ENCODE measurements around the gene SLC5A9.
"Not testable (repeated sequence)": the region's sequence is repeated elsewhere in the genome, so short reads cannot be mapped to it uniquely, and the experiment has no call there.

SLC5A9 gene

DNA sequence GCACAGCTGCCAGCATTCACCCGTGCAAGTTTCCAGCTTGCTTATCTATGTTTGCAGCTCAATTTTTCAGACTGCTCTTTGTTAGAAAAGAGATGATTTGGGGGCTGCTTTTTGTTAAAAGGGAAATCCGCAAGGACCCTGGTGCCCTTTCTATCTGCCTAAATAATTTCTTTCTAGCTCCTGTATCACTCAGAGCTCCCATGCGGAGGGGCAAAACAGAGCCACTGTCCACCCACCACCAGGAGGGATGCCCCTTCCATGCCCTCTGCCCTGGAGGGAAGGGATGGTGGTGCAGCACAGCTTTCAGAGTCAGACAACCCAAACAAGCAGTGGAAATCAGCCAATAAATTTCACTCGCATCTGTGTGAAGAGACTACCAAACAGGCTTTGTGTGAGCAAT is 13.9 kb upstream of the SLC5A9 start:
- Histone ChIP-seq H3K9me3 (ENCODE audit: severe bottlenecking) (no peaks in the 10 kb centered on the region), H3K4me1 (ENCODE audit: insufficient read depth, poor library complexity, severe bottlenecking) (no peaks in the 10 kb centered on the region), H3K36me3 (ENCODE audit: low read depth) (no peaks in the 10 kb centered on the region), H3K27me3 (ENCODE audit: insufficient read depth, poor library complexity, severe bottlenecking) (peaks cover 5% of the 10 kb centered on the region), H3K27ac (ENCODE audit: poor library complexity, severe bottlenecking) (no peak overlapping the region), H3K4me3 (ENCODE audit: severe bottlenecking) (no peak overlapping the region)
- DNase-seq (ENCODE audit: low spot score) (no peak), ATAC-seq (ENCODE audit: low read depth) (no peak)
- no peak for TF ChIP-seq CTCF (IDR thresholded peaks at IDR 0.05; ENCODE audit: poor library complexity, severe bottlenecking)

DNA sequence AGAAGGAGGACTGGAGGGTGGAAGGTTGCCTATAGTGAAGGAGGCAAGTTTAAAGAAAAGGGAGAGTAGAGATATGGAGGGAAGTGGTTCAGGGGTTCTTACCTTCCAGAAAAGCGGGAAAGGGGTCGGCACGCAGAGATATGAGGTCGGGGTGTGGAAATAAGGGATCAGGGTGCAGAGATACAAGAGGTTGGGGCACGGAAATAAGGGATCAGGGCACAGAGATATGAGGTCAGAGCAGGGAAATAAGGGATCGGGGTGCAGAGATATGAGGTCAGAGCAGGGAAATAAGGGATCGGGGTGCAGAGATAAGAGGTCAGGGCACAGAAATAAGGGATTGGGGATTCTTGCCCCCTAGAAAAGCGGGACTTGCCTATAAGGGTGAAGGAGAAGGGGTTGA is 9.1 kb upstream of the SLC5A9 start:
- DNase-seq (ENCODE audit: low spot score); H3K27me3 ChIP-seq (ENCODE audit: insufficient read depth, poor library complexity, severe bottlenecking); H3K9me3 ChIP-seq (ENCODE audit: severe bottlenecking): not testable (repeated sequence)

DNA sequence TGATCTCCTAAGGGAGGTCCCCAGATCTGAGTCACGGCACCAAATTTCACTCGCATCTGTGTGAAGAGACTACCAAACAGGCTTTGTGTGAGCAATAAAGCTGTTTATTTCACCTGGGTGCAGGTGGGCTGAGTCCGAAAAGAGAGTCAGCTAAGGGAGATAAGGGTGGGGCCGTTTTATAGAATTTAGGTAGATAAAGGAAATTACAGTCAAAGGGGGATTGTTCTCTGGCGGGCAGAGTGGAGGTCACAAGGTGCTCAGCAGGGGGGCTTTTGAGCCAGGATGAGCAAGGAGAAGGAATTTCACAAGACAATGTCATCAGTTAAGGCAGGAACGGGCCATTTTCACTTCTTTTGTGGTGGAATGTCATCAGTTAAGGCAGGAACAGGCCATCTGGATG is 8.2 kb upstream of the SLC5A9 start:
- not testable (repeated sequence) for ATAC-seq (ENCODE audit: low read depth); H3K4me3 ChIP-seq (ENCODE audit: severe bottlenecking); H3K9me3 ChIP-seq (ENCODE audit: severe bottlenecking); H3K4me1 ChIP-seq (ENCODE audit: insufficient read depth, poor library complexity, severe bottlenecking); H3K27ac ChIP-seq (ENCODE audit: poor library complexity, severe bottlenecking); H3K27me3 ChIP-seq (ENCODE audit: insufficient read depth, poor library complexity, severe bottlenecking); H3K36me3 ChIP-seq (ENCODE audit: low read depth); DNase-seq (ENCODE audit: low spot score)

More for the DNA sequence above, 9.1 kb upstream of the SLC5A9 start:
- H3K4me3 ChIP-seq (ENCODE audit: severe bottlenecking); H3K27ac ChIP-seq (ENCODE audit: poor library complexity, severe bottlenecking); ATAC-seq (ENCODE audit: low read depth); H3K4me1 ChIP-seq (ENCODE audit: insufficient read depth, poor library complexity, severe bottlenecking); H3K36me3 ChIP-seq (ENCODE audit: low read depth): not testable (repeated sequence)

GRCh38 chr1:48214820-48215219 is 7.7 kb upstream of the SLC5A9 start:
- Histone ChIP-seq H3K27ac (ENCODE audit: poor library complexity, severe bottlenecking) (no peak overlapping the region), H3K4me1 (ENCODE audit: insufficient read depth, poor library complexity, severe bottlenecking) (no peaks in the 10 kb centered on the region), H3K4me3 (ENCODE audit: severe bottlenecking) (no peak overlapping the region), H3K27me3 (ENCODE audit: insufficient read depth, poor library complexity, severe bottlenecking) (peaks cover 5% of the 10 kb centered on the region), H3K36me3 (ENCODE audit: low read depth) (no peaks in the 10 kb centered on the region), H3K9me3 (ENCODE audit: severe bottlenecking) (no peaks in the 10 kb centered on the region)
- ATAC-seq (ENCODE audit: low read depth), result no peak
- TF ChIP-seq CTCF (IDR thresholded peaks at IDR 0.05; ENCODE audit: poor library complexity, severe bottlenecking), result no peak
- no peak for DNase-seq (ENCODE audit: low spot score)

- ATAC-seq (ENCODE audit: low read depth), result no peak
- H3K27me3 ChIP-seq (ENCODE audit: insufficient read depth, poor library complexity, severe bottlenecking), result peaks cover 5% of the 10 kb centered on the region
- DNase-seq (ENCODE audit: low spot score), result no peak
- H3K4me1 ChIP-seq (ENCODE audit: insufficient read depth, poor library complexity, severe bottlenecking), result no peaks in the 10 kb centered on the region
- no peak overlapping the region for H3K4me3 ChIP-seq (ENCODE audit: severe bottlenecking)
- no peaks in the 10 kb centered on the region for H3K36me3 ChIP-seq (ENCODE audit: low read depth)
- TF ChIP-seq CTCF (IDR thresholded peaks at IDR 0.05; ENCODE audit: poor library complexity, severe bottlenecking), result no peak
- H3K9me3 ChIP-seq (ENCODE audit: severe bottlenecking), result no peaks in the 10 kb centered on the region
- H3K27ac ChIP-seq (ENCODE audit: poor library complexity, severe bottlenecking), result no peak overlapping the region
Observed at GRCh38 chr1:48215222-48215621, 7.3 kb upstream of the SLC5A9 start.

DNA sequence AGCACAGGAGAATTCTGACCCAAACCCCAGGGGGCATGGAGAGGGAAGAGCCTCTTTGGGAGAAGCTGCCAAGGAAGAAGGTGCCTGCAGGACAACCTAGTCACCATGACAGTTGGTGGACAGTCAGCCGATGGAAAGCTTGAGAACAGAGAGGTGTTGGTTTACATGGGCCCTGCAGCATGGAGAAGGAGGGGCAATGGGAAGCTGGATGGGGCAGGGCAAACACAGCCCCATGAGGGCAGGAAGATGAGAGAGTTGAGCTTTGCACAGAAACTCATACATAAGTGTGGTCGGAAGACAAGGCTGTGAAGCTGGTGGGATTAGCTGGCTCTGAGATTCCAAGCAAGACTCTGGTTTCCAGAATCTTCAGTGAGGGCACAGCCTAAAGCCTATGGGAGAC is 6.6 kb upstream of the SLC5A9 start:
- ATAC-seq (ENCODE audit: low read depth) (no peak), DNase-seq (ENCODE audit: low spot score) (no peak)
- Histone ChIP-seq H3K27me3 (ENCODE audit: insufficient read depth, poor library complexity, severe bottlenecking) (peaks cover 5% of the 10 kb centered on the region), H3K9me3 (ENCODE audit: severe bottlenecking) (no peaks in the 10 kb centered on the region), H3K36me3 (ENCODE audit: low read depth) (no peaks in the 10 kb centered on the region), H3K4me3 (ENCODE audit: severe bottlenecking) (no peak overlapping the region), H3K4me1 (ENCODE audit: insufficient read depth, poor library complexity, severe bottlenecking) (no peaks in the 10 kb centered on the region), H3K27ac (ENCODE audit: poor library complexity, severe bottlenecking) (no peak overlapping the region)
- TF ChIP-seq CTCF (IDR thresholded peaks at IDR 0.05; ENCODE audit: poor library complexity, severe bottlenecking), result no peak
